B cell (primary cell): ENCODE measurements around the gene SLC25A52.

Source experiments
- CTCF ChIP-seq: fragments of 200-600 bp; IDR thresholded peaks from one replicate; pipeline ENCODE4 v1.8.0; 2022; ENCODE audit warnings: antibody characterized with exemption, mild to moderate bottlenecking
- EZH2 ChIP-seq: IDR thresholded peaks from 2 replicates; pipeline ENCODE4 v1.6.1; 2012; ENCODE audit warnings: borderline replicate concordance, low read depth, mild to moderate bottlenecking, moderate library complexity, low read length; ENCODE audit not compliant: insufficient read depth, poor library complexity, severe bottlenecking

DNA sequence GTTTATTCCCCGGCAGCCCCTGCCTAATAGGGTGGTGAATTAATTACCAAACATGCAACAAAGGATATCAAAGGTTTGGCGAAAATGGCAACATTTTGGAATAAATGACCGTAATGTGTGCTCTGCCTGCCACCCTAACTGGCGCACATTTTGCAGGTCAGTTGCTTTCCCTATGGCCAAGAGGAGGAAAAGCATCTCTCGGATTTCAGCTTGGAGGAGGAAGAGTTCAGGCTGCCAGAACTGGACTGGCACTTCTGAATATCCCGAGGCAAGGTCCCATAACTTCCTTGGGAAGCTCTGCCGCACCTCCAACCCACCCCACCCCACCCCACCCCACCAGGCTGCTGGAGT is 37.1 kb downstream of the SLC25A52 start:
- TF ChIP-seq CTCF (no peak), EZH2 (no peak)
